Measurements from ENCODE around the gene OGFOD1.
"Not testable (repeated sequence)": the region's sequence is repeated elsewhere in the genome, so short reads cannot be mapped to it uniquely, and the experiment has no call there.

OGFOD1 gene

DNA sequence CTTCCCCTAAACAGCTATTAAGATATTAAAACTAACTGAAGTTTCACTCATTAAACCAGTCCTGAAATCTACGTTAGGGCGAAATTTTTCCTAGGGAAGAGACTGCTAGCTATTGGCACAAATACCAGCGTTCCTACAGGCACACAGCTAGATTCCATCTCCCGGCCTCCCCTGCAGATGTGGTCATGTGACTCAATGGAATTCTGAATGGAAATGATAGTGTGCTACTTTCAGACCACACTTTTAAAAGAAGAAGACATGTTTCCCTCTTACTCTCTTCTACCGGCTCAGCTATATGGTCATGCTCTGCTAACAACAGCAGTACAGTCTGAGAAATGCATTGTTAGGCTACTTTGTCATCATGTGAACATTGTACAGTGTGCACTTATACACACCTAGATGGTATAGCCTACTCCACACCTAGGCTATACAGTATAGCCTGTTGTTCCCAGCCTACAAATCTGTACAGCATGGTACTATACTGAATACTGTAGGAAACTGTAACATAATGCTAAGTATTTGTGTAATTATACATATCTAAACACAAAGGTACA lies 31.4 kb downstream of the OGFOD1 start:
- POLR2A ChIA-PET = no interaction called here
- H3K4me3 ChIP-seq (ENCODE audit: low read depth, low read length) = no peak overlapping the region
- CTCF ChIA-PET = interaction anchor here (1.5 kb wide), 1 partner anchor 220 kb away, joined by 4 read pairs; no protein-coding TSS in a partner anchor
- no peak for DNase-seq (ENCODE audit: low read depth, low spot score)
- TF ChIP-seq, protein P1, sequence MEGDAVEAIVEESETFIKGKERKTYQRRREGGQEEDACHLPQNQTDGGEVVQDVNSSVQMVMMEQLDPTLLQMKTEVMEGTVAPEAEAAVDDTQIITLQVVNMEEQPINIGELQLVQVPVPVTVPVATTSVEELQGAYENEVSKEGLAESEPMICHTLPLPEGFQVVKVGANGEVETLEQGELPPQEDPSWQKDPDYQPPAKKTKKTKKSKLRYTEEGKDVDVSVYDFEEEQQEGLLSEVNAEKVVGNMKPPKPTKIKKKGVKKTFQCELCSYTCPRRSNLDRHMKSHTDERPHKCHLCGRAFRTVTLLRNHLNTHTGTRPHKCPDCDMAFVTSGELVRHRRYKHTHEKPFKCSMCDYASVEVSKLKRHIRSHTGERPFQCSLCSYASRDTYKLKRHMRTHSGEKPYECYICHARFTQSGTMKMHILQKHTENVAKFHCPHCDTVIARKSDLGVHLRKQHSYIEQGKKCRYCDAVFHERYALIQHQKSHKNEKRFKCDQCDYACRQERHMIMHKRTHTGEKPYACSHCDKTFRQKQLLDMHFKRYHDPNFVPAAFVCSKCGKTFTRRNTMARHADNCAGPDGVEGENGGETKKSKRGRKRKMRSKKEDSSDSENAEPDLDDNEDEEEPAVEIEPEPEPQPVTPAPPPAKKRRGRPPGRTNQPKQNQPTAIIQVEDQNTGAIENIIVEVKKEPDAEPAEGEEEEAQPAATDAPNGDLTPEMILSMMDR (IDR thresholded peaks at IDR 0.05; ENCODE audit: insufficient read depth, low read length, missing control alignments) = no peak

GRCh38 chr16:56483394-56483793 lies 32.0 kb downstream of the OGFOD1 start:
- TF ChIP-seq, protein P1 (IDR thresholded peaks at IDR 0.05; ENCODE audit: insufficient read depth, low read length, missing control alignments) = no peak
- no peak overlapping the region for H3K4me3 ChIP-seq (ENCODE audit: low read depth, low read length)
- no peak for DNase-seq (ENCODE audit: low read depth, low spot score)
- ChIA-PET POLR2A (no interaction called here), CTCF (no interaction called here)

GRCh38 chr16:56488035-56488434 lies 36.7 kb downstream of the OGFOD1 start:
- DNase-seq (ENCODE audit: low read depth, low spot score) = no peak
- TF ChIP-seq, protein P1 (IDR thresholded peaks at IDR 0.05; ENCODE audit: insufficient read depth, low read length, missing control alignments) = no peak
- no peak overlapping the region for H3K4me3 ChIP-seq (ENCODE audit: low read depth, low read length)
- CTCF ChIA-PET = no interaction called here
- POLR2A ChIA-PET = no interaction called here

DNA sequence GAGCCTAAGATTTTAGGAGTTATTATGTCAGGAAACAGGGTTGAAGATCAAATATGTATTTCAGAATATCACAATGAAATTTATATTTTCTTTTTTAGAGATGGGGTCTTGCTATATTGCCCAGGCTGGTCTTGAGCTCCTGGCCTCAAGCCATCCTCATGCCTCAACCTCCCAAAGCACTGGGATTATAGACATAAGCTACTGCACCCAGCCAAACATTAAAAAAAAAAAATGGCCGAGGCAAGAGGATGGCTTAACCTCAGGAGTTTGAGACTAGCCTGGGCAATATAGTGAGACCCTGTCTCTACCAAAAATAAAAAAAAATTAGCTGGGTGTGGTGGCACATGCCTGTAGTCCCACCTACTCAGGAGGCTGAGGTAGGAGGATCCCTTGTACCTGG lies 37.5 kb downstream of the OGFOD1 start:
- CTCF ChIA-PET = interaction anchor here (1.5 kb wide), 1 partner anchor 213 kb away, joined by 7 read pairs; no protein-coding TSS in a partner anchor
- POLR2A ChIA-PET; DNase-seq (ENCODE audit: low read depth, low spot score); H3K4me3 ChIP-seq (ENCODE audit: low read depth, low read length): not testable (repeated sequence)

- POLR2A ChIA-PET = no interaction called here
- CTCF ChIA-PET = no interaction called here
These were observed 40.4 kb downstream of the OGFOD1 start for GRCh38 chr16:56491657-56492261.

DNA sequence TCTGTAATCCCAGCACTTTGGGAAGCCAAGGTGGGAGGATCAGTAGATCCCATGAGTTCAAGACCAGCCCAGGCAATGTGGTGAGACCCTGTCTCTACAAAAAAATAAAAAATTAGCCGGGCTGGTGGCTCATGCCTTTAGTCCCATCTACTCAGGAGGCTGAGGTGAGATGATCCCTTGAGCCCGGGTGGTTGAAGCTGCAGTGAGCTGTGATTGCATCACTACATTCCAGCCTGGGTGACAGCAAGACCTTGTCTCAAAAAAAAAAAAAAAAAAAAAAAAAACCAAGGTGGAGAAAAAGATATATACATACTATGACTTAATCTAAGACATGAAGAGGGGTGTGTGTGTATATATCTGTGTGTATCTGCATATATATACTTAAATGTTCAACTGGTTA lies 41.8 kb downstream of the OGFOD1 start:
- TF ChIP-seq, protein P1 (IDR thresholded peaks at IDR 0.05; ENCODE audit: insufficient read depth, low read length, missing control alignments) = no peak
- POLR2A ChIA-PET = no interaction called here
- CTCF ChIA-PET = no interaction called here
- no peak for DNase-seq (ENCODE audit: low read depth, low spot score)
- no peak overlapping the region for H3K4me3 ChIP-seq (ENCODE audit: low read depth, low read length)

More at GRCh38 chr16:56491657-56492261, 40.4 kb downstream of the OGFOD1 start:
- H3K4me3 ChIP-seq (ENCODE audit: low read depth, low read length) = no peak overlapping the region
- TF ChIP-seq, protein P1 (IDR thresholded peaks at IDR 0.05; ENCODE audit: insufficient read depth, low read length, missing control alignments) = no peak
- DNase-seq (ENCODE audit: low read depth, low spot score) = no peak

DNA sequence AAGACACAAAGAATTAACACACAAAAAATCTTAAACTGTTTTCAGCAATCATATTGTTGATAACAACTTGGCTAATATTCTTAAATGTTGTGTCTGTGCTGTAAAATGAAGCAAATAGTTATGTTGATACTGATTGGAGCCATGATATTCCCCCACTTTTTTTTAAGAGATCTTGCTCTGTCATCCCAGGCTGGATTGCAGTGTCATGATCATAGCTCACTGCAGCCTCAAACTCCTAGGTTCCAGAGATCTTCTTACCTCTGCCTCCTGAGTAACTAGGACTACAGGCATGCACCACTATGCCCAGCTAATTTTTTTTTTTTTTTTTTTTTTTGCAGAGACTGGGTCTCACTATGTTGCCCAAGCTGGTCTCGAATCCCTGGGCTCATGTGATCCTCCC lies 42.5 kb downstream of the OGFOD1 start:
- ChIA-PET CTCF (no interaction called here), POLR2A (no interaction called here)
- TF ChIP-seq, protein P1 (IDR thresholded peaks at IDR 0.05; ENCODE audit: insufficient read depth, low read length, missing control alignments) = no peak
- no peak overlapping the region for H3K4me3 ChIP-seq (ENCODE audit: low read depth, low read length)
- no peak for DNase-seq (ENCODE audit: low read depth, low spot score)
